WTC11 (cell line): Measurements from ENCODE around the gene NINJ2. TPM values are rescaled to one million over a fixed set of nuclear protein-coding genes. Genes with fewer than 3 reads are reported as not detected.

Source experiments
- EMX1 ChIP-seq: fragments of 250-450 bp; sonication (Bioruptor Pico); IDR thresholded peaks from 2 replicates; pipeline ENCODE4 v1.8.0; 2021; ENCODE audit warnings: mild to moderate bottlenecking
- ESRRA ChIP-seq: sonication (generic); formaldehyde crosslinking; IDR thresholded peaks from 2 replicates; pipeline ENCODE4 v1.8.1; 2022; ENCODE audit warnings: mild to moderate bottlenecking, missing genetic modification reagents, borderline replicate concordance
- ETV6 ChIP-seq: sonication (generic); formaldehyde crosslinking; IDR thresholded peaks from 2 replicates; pipeline ENCODE4 v1.8.1; 2022; ENCODE audit warnings: mild to moderate bottlenecking, missing genetic modification reagents
- FOXK1 ChIP-seq: sonication (generic); formaldehyde crosslinking; IDR thresholded peaks from 2 replicates; pipeline ENCODE4 v1.8.0; 2022; ENCODE audit warnings: mild to moderate bottlenecking, moderate library complexity, missing genetic modification reagents
- GABPB1 ChIP-seq: sonication (generic); formaldehyde crosslinking; IDR thresholded peaks from 2 replicates; pipeline ENCODE4 v1.8.1; 2023; ENCODE audit warnings: mild to moderate bottlenecking, missing genetic modification reagents
- HMGA2 ChIP-seq: fragments of 250-450 bp; sonication (Bioruptor Pico); IDR thresholded peaks from 2 replicates; pipeline ENCODE4 v1.4.0; 2021; ENCODE audit warnings: mild to moderate bottlenecking, moderate library complexity
- JUN ChIP-seq: sonication (generic); formaldehyde crosslinking; IDR thresholded peaks from 2 replicates; pipeline ENCODE4 v1.8.0; 2023; ENCODE audit warnings: mild to moderate bottlenecking, missing genetic modification reagents
- MYBL2 ChIP-seq: sonication (generic); formaldehyde crosslinking; IDR thresholded peaks from 2 replicates; pipeline ENCODE4 v1.8.1; 2023; ENCODE audit warnings: mild to moderate bottlenecking, moderate library complexity, missing genetic modification reagents
- OVOL2 ChIP-seq: fragments of 250-450 bp; sonication (Bioruptor Pico); IDR thresholded peaks from 2 replicates; pipeline ENCODE4 v1.9.0; 2021; ENCODE audit warnings: mild to moderate bottlenecking, borderline replicate concordance
- RELA ChIP-seq: sonication (generic); formaldehyde crosslinking; IDR thresholded peaks from 2 replicates; pipeline ENCODE4 v1.8.1; 2022; ENCODE audit warnings: missing genetic modification reagents, mild to moderate bottlenecking, borderline replicate concordance
- SP1 ChIP-seq: sonication (generic); formaldehyde crosslinking; conservative IDR thresholded peaks from 2 replicates; pipeline ENCODE4 v1.8.1; 2022; ENCODE audit warnings: missing genetic modification reagents
- total RNA-seq: library from RNA; stranded (reverse); gene quantifications from 3 replicates; pipeline ENCODE4 v1.2.3, GENCODE V29; 2021
- TF ChIP-seq, protein P1 (sequence below): sonication (generic); formaldehyde crosslinking; IDR thresholded peaks from 2 replicates; pipeline ENCODE4 v1.8.1; 2023; ENCODE audit warnings: mild to moderate bottlenecking, missing genetic modification reagents
- TF ChIP-seq, protein P2 (sequence below): fragments of 250-450 bp; sonication (Bioruptor Pico); IDR thresholded peaks from 2 replicates; pipeline ENCODE4 v1.9.0; 2021; ENCODE audit warnings: moderate library complexity, mild to moderate bottlenecking, inconsistent platforms, borderline replicate concordance
- TF ChIP-seq, protein P3 (sequence below): sonication (generic); formaldehyde crosslinking; IDR thresholded peaks from 2 replicates; pipeline ENCODE4 v1.8.1; 2023; ENCODE audit warnings: mild to moderate bottlenecking, missing genetic modification reagents, moderate library complexity
- TF ChIP-seq, protein P4 (sequence below): sonication (generic); formaldehyde crosslinking; IDR thresholded peaks from 2 replicates; pipeline ENCODE4 v1.8.0; 2022; ENCODE audit warnings: mild to moderate bottlenecking, missing genetic modification reagents
- TF ChIP-seq, protein P5 (sequence below): sonication (generic); formaldehyde crosslinking; IDR thresholded peaks from 2 replicates; pipeline ENCODE4 v1.8.0; 2023; ENCODE audit warnings: missing genetic modification reagents
- TF ChIP-seq, protein P6 (sequence below): sonication (generic); formaldehyde crosslinking; IDR thresholded peaks from 2 replicates; pipeline ENCODE4 v1.8.0; 2023; ENCODE audit warnings: mild to moderate bottlenecking, missing genetic modification reagents
- TF ChIP-seq, protein P7 (sequence below): sonication (generic); formaldehyde crosslinking; IDR thresholded peaks from 2 replicates; pipeline ENCODE4 v1.8.1; 2023; ENCODE audit warnings: mild to moderate bottlenecking, missing genetic modification reagents, moderate library complexity
- TF ChIP-seq, protein P8 (sequence below): sonication (generic); formaldehyde crosslinking; IDR thresholded peaks from 2 replicates; pipeline ENCODE4 v1.8.0; 2022; ENCODE audit warnings: missing genetic modification reagents
- TF ChIP-seq, protein P9 (sequence below): sonication (generic); formaldehyde crosslinking; IDR thresholded peaks from 2 replicates; pipeline ENCODE4 v1.8.0; 2022; ENCODE audit warnings: mild to moderate bottlenecking, missing genetic modification reagents
- TF ChIP-seq, protein P10 (sequence below): sonication (generic); formaldehyde crosslinking; IDR thresholded peaks from 2 replicates; pipeline ENCODE4 v1.8.0; 2022; ENCODE audit warnings: mild to moderate bottlenecking, missing genetic modification reagents

The NINJ2 gene
- total RNA-seq, 1 experiment from 2014 or later = 0.42 TPM

DNA sequence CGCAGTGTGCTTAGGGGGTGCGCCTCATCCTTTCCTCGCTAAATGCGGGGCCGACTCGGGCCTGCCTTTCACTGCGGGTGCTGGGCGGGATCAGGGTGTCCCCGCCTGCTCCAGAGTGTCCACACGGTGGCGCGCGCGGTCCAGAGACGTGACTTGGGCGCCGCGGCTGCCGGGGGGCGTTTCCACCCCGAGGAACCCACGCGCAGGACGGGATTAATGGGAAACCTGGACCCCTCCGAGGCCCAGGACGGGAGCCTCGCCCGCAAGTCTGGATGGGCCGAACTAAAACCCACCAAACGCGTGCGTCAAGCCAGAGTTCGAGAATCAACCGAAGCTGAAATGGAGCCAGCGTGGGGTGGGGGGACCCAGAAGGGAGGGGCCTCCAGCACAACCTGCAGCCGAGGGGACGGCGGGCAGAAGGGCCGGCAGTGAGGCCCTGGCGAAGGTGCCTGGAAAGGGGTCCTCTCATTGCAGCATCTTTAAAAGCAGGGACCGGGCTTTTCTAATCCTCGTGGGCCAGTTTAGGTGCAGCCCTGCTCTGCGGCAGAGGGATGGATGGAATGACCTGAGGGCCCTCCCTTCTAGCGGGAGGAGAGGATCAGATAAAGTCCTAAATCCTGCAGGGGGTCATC is 93.3 kb downstream of the NINJ2 start (continued):
- TF ChIP-seq, protein P1, sequence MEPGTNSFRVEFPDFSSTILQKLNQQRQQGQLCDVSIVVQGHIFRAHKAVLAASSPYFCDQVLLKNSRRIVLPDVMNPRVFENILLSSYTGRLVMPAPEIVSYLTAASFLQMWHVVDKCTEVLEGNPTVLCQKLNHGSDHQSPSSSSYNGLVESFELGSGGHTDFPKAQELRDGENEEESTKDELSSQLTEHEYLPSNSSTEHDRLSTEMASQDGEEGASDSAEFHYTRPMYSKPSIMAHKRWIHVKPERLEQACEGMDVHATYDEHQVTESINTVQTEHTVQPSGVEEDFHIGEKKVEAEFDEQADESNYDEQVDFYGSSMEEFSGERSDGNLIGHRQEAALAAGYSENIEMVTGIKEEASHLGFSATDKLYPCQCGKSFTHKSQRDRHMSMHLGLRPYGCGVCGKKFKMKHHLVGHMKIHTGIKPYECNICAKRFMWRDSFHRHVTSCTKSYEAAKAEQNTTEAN = no peak
- TF ChIP-seq, protein P2, sequence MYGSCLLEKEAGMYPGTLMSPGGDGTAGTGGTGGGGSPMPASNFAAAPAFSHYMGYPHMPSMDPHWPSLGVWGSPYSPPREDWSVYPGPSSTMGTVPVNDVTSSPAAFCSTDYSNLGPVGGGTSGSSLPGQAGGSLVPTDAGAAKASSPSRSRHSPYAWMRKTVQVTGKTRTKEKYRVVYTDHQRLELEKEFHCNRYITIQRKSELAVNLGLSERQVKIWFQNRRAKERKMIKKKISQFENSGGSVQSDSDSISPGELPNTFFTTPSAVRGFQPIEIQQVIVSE = no peak
- TF ChIP-seq GABPB1 (CRISPR knock-in tag) = peak; percentile 73
- TF ChIP-seq RELA (CRISPR knock-in tag) = no peak
- no peak for TF ChIP-seq OVOL2 (CRISPR knock-in tag)
- peak; percentile 12; the same call in 1 of the 2 replicates for TF ChIP-seq MYBL2
- TF ChIP-seq, protein P3, sequence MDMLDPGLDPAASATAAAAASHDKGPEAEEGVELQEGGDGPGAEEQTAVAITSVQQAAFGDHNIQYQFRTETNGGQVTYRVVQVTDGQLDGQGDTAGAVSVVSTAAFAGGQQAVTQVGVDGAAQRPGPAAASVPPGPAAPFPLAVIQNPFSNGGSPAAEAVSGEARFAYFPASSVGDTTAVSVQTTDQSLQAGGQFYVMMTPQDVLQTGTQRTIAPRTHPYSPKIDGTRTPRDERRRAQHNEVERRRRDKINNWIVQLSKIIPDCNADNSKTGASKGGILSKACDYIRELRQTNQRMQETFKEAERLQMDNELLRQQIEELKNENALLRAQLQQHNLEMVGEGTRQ (CRISPR knock-in tag) = no peak
- TF ChIP-seq SP1 (CRISPR knock-in tag) = 0 out of 2 replicates have a peak, but pooled peaks have one; percentile 23
- TF ChIP-seq, protein P4, sequence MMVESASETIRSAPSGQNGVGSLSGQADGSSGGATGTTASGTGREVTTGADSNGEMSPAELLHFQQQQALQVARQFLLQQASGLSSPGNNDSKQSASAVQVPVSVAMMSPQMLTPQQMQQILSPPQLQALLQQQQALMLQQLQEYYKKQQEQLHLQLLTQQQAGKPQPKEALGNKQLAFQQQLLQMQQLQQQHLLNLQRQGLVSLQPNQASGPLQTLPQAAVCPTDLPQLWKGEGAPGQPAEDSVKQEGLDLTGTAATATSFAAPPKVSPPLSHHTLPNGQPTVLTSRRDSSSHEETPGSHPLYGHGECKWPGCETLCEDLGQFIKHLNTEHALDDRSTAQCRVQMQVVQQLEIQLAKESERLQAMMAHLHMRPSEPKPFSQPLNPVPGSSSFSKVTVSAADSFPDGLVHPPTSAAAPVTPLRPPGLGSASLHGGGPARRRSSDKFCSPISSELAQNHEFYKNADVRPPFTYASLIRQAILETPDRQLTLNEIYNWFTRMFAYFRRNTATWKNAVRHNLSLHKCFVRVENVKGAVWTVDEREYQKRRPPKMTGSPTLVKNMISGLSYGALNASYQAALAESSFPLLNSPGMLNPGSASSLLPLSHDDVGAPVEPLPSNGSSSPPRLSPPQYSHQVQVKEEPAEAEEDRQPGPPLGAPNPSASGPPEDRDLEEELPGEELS (CRISPR knock-in tag) = 0 out of 2 replicates have a peak, but pooled peaks have one; percentile 33
- TF ChIP-seq, protein P5, sequence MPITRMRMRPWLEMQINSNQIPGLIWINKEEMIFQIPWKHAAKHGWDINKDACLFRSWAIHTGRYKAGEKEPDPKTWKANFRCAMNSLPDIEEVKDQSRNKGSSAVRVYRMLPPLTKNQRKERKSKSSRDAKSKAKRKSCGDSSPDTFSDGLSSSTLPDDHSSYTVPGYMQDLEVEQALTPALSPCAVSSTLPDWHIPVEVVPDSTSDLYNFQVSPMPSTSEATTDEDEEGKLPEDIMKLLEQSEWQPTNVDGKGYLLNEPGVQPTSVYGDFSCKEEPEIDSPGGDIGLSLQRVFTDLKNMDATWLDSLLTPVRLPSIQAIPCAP (CRISPR knock-in tag) = no peak
- 0 out of 2 replicates have a peak, but pooled peaks have one; percentile 46 for TF ChIP-seq FOXK1 (CRISPR knock-in tag)
- peak; percentile 66; the same call in 1 of the 2 replicates for TF ChIP-seq ESRRA (CRISPR knock-in tag)
- TF ChIP-seq HMGA2 = no peak
- TF ChIP-seq, protein P6, sequence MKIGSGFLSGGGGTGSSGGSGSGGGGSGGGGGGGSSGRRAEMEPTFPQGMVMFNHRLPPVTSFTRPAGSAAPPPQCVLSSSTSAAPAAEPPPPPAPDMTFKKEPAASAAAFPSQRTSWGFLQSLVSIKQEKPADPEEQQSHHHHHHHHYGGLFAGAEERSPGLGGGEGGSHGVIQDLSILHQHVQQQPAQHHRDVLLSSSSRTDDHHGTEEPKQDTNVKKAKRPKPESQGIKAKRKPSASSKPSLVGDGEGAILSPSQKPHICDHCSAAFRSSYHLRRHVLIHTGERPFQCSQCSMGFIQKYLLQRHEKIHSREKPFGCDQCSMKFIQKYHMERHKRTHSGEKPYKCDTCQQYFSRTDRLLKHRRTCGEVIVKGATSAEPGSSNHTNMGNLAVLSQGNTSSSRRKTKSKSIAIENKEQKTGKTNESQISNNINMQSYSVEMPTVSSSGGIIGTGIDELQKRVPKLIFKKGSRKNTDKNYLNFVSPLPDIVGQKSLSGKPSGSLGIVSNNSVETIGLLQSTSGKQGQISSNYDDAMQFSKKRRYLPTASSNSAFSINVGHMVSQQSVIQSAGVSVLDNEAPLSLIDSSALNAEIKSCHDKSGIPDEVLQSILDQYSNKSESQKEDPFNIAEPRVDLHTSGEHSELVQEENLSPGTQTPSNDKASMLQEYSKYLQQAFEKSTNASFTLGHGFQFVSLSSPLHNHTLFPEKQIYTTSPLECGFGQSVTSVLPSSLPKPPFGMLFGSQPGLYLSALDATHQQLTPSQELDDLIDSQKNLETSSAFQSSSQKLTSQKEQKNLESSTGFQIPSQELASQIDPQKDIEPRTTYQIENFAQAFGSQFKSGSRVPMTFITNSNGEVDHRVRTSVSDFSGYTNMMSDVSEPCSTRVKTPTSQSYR (CRISPR knock-in tag) = no peak
- TF ChIP-seq JUN (CRISPR knock-in tag) = no peak
- TF ChIP-seq, protein P7, sequence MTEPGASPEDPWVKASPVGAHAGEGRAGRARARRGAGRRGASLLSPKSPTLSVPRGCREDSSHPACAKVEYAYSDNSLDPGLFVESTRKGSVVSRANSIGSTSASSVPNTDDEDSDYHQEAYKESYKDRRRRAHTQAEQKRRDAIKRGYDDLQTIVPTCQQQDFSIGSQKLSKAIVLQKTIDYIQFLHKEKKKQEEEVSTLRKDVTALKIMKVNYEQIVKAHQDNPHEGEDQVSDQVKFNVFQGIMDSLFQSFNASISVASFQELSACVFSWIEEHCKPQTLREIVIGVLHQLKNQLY (CRISPR knock-in tag) = 0 out of 2 replicates have a peak, but pooled peaks have one; percentile 18
- TF ChIP-seq, protein P8, sequence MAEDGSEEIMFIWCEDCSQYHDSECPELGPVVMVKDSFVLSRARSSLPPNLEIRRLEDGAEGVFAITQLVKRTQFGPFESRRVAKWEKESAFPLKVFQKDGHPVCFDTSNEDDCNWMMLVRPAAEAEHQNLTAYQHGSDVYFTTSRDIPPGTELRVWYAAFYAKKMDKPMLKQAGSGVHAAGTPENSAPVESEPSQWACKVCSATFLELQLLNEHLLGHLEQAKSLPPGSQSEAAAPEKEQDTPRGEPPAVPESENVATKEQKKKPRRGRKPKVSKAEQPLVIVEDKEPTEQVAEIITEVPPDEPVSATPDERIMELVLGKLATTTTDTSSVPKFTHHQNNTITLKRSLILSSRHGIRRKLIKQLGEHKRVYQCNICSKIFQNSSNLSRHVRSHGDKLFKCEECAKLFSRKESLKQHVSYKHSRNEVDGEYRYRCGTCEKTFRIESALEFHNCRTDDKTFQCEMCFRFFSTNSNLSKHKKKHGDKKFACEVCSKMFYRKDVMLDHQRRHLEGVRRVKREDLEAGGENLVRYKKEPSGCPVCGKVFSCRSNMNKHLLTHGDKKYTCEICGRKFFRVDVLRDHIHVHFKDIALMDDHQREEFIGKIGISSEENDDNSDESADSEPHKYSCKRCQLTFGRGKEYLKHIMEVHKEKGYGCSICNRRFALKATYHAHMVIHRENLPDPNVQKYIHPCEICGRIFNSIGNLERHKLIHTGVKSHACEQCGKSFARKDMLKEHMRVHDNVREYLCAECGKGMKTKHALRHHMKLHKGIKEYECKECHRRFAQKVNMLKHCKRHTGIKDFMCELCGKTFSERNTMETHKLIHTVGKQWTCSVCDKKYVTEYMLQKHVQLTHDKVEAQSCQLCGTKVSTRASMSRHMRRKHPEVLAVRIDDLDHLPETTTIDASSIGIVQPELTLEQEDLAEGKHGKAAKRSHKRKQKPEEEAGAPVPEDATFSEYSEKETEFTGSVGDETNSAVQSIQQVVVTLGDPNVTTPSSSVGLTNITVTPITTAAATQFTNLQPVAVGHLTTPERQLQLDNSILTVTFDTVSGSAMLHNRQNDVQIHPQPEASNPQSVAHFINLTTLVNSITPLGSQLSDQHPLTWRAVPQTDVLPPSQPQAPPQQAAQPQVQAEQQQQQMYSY (CRISPR knock-in tag) = peak; percentile 92
- TF ChIP-seq, protein P9, sequence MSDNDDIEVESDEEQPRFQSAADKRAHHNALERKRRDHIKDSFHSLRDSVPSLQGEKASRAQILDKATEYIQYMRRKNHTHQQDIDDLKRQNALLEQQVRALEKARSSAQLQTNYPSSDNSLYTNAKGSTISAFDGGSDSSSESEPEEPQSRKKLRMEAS (CRISPR knock-in tag) = peak; percentile 58; the same call in 1 of the 2 replicates
- TF ChIP-seq EMX1 = no peak
- TF ChIP-seq, protein P10, sequence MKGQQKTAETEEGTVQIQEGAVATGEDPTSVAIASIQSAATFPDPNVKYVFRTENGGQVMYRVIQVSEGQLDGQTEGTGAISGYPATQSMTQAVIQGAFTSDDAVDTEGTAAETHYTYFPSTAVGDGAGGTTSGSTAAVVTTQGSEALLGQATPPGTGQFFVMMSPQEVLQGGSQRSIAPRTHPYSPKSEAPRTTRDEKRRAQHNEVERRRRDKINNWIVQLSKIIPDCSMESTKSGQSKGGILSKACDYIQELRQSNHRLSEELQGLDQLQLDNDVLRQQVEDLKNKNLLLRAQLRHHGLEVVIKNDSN (CRISPR knock-in tag) = no peak
- TF ChIP-seq ETV6 (CRISPR knock-in tag) = peak; percentile 74
- TF ChIP-seq, all 79 proteins: peak for 15
